Tibial artery (tissue), 4 donors: ENCODE results near the gene COL4A4.

Experiments used
- DNase-seq, 2 donors: peaks; one replicate each; pipeline ENCODE4 v3.0.0-alpha.2; 2019
- H3K27ac ChIP-seq, 2 donors: fragments of 200-600 bp; sonication (generic) in 1 of 2; 1 replicate in 1 of 2; 2 replicates in 1 of 2; pipeline ENCODE4 v1.5.1; 2018 to 2019; ENCODE audit warnings: mild to moderate bottlenecking in 1 of 2
- H3K27me3 ChIP-seq, 2 donors: fragments of 200-600 bp; sonication (generic) in 1 of 2; one replicate each; pipeline versions ENCODE4 v1.5.1 to v1.6.0; 2016 to 2019
- H3K36me3 ChIP-seq, 3 donors: fragments of 200-600 bp; sonication (generic) in 2 of 3; one replicate each; pipeline ENCODE4 v1.5.1; 2016 to 2019; ENCODE audit warnings: mild to moderate bottlenecking in 2 of 3
- H3K4me1 ChIP-seq, 4 donors: fragments of 200-600 bp; sonication (generic) in 2 of 4; 1 replicate in 3 of 4; 2 replicates in 1 of 4; pipeline ENCODE4 v1.5.1; 2016 to 2019
- H3K4me3 ChIP-seq, 2 donors: fragments of 200-600 bp; sonication (generic) in 1 of 2; 1 replicate in 1 of 2; 2 replicates in 1 of 2; pipeline ENCODE4 v1.5.1; 2018 to 2019; ENCODE audit warnings: mild to moderate bottlenecking in 2 of 2
- H3K9me3 ChIP-seq, 3 donors: fragments of 200-600 bp; sonication (generic) in 1 of 3; one replicate each; pipeline ENCODE4 v1.5.1; 2016 to 2019
- CTCF ChIP-seq, 2 experiments: fragments of 200-600 bp in 1 of 2; fragments of 450-650 bp in 1 of 2; IDR thresholded peaks; one replicate each; pipeline ENCODE4 v1.5.1; 2017 to 2019; ENCODE audit warnings: antibody characterized with exemption in 2 of 2, mild to moderate bottlenecking in 1 of 2, moderate library complexity in 1 of 2
- intact Hi-C: fragments of 100-400 bp; cut with DNase I; formaldehyde crosslinking; loops from one replicate; pipeline ENCODE4 v1.15.0; 2023; ENCODE audit warnings: low total_unique reads

Gene COL4A4

GRCh38 chr2:227186751-227187150 is 22.7 kb upstream of the COL4A4 start:
- intact Hi-C loops = no loop called here
- no peak for DNase-seq
- Histone ChIP-seq H3K9me3 (no peaks in the 10 kb centered on the region), H3K4me3 (no peak overlapping the region), H3K36me3 (no peaks in the 10 kb centered on the region), H3K27ac (no peak overlapping the region), H3K4me1 (peaks cover 0 to 9% (median 0%) of the 10 kb centered on the region in 4 donors), H3K27me3 (no peaks in the 10 kb centered on the region)
- no peak for TF ChIP-seq CTCF (IDR thresholded peaks at IDR 0.05)

- Histone ChIP-seq H3K36me3 (no peaks in the 10 kb centered on the region), H3K27ac (no peak overlapping the region), H3K9me3 (no peaks in the 10 kb centered on the region), H3K4me3 (no peak overlapping the region), H3K4me1 (peaks cover 0 to 9% (median 0%) of the 10 kb centered on the region in 4 donors), H3K27me3 (no peaks in the 10 kb centered on the region)
- TF ChIP-seq CTCF (IDR thresholded peaks at IDR 0.05) = no peak
- DNase-seq = no peak
- intact Hi-C loops = no loop called here
Observed at GRCh38 chr2:227185615-227186232, 21.7 kb upstream of the COL4A4 start.

- no peak overlapping the region for H3K27ac ChIP-seq
- no peak for TF ChIP-seq CTCF (IDR thresholded peaks at IDR 0.05)
- no peak overlapping the region for H3K4me3 ChIP-seq
- no peaks in the 10 kb centered on the region for H3K36me3 ChIP-seq
- intact Hi-C loops = no loop called here
- DNase-seq = no peak
- peaks cover 0 to 10% (median 0%) of the 10 kb centered on the region in 4 donors for H3K4me1 ChIP-seq
- H3K27me3 ChIP-seq = no peaks in the 10 kb centered on the region
- H3K9me3 ChIP-seq = no peaks in the 10 kb centered on the region
Observed at GRCh38 chr2:227183657-227184367, 19.8 kb upstream of the COL4A4 start.

- H3K27me3 ChIP-seq = no peaks in the 10 kb centered on the region
- H3K36me3 ChIP-seq = no peaks in the 10 kb centered on the region
- H3K4me3 ChIP-seq = no peak overlapping the region
- no peaks in the 10 kb centered on the region for H3K9me3 ChIP-seq
- peaks cover 0 to 4% (median 0%) of the 10 kb centered on the region in 4 donors for H3K4me1 ChIP-seq
- H3K27ac ChIP-seq = no peak overlapping the region
- DNase-seq = no peak
- no peak for TF ChIP-seq CTCF (IDR thresholded peaks at IDR 0.05)
- intact Hi-C loops = no loop called here
Observed at GRCh38 chr2:227182765-227183164, 18.8 kb upstream of the COL4A4 start.

GRCh38 chr2:227180770-227181169 is 16.8 kb upstream of the COL4A4 start:
- peak overlapping the region in 1 of 2 donors; percentile 24 for H3K27ac ChIP-seq
- no peaks in the 10 kb centered on the region for H3K36me3 ChIP-seq
- no peak for TF ChIP-seq CTCF (IDR thresholded peaks at IDR 0.05)
- no peak overlapping the region for H3K4me3 ChIP-seq
- H3K4me1 ChIP-seq = peaks cover 0 to 10% (median 0%) of the 10 kb centered on the region in 4 donors
- no peaks in the 10 kb centered on the region for H3K9me3 ChIP-seq
- H3K27me3 ChIP-seq = no peaks in the 10 kb centered on the region
- DNase-seq = no peak
- intact Hi-C loops = no loop called here
